Stimulated activated CD4-positive, alpha-beta T cell treated with anti-CD3 and anti-CD28 coated beads, Interleukin-12 subunit alpha, Interleukin-12 subunit beta, amount 100 ng/mL, for 4 hours (primary cell): ENCODE measurements around the gene DBH.

ENCODE experiments used
- DNase-seq: peaks from one replicate; pipeline ENCODE4 v3.0.0-alpha.2; 2020

DBH gene

GRCh38 chr9:133645021-133645765 is 9.0 kb downstream of the DBH start:
- no peak for DNase-seq

DNA sequence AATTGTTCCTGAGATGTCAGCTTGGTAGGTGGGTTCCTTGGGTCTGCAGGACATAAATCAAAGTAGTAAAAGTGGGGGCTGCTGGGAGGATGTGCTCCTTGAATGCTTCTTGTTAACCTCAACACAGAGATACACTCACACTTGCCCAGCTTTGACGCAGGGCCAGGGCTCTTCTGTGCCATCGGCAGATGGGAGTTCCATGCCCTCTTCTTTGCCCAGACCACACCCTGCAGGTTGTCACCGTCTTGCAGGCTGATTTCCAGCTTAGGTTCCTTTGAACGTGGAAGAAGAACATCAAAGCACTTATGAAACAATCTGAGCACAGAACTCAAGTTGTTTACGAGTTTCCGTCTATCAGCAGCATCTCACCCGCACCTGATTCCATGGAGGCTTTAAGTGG is 11.0 kb downstream of the DBH start:
- DNase-seq: no peak

- no peak for DNase-seq
Measured at GRCh38 chr9:133647765-133648469, 11.8 kb downstream of the DBH start.

- no peak for DNase-seq
Measured at GRCh38 chr9:133649194-133649593, 13.0 kb downstream of the DBH start.

DNA sequence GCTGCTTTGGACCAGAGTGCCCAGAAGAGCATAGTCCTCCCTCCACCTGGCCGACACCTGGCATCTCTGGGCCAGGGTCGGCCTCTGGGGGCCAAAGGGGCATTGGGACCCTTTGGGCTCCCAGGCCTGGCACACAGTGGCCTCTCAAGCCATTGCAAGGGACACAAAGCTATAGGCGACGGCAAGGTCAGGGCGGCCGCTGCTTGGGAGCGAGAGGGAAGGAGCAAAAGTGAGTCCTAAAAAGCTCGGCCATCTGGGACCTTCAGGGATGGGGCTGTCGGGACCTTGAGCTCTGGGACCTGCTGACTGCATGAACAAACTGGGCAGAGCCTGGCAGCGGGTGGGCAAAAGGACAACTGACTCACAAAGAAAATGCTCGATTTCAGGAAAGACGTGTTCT is 13.9 kb downstream of the DBH start:
- DNase-seq: no peak

DNA sequence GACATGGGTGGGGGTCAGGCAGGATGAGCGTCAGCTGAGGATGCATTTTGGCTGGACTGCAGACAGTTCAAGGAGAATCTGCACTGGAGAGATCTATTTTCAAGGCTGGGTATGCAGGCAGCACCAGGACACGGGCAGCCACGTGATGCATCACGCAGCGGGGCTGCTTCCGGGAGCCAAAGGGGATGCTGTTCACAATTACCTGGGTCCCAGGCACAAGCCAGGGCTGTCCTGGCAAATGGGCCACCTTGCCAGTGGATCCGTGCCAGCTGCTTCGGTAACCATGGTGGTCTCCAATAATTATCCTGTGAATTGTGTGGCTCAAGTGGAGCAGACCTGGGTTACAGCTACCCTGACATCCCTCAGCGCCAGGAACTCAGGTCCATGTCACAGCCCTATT is 17.5 kb downstream of the DBH start:
- no peak for DNase-seq

- no peak for DNase-seq
Measured at GRCh38 chr9:133654736-133655657, 18.8 kb downstream of the DBH start.

DNA sequence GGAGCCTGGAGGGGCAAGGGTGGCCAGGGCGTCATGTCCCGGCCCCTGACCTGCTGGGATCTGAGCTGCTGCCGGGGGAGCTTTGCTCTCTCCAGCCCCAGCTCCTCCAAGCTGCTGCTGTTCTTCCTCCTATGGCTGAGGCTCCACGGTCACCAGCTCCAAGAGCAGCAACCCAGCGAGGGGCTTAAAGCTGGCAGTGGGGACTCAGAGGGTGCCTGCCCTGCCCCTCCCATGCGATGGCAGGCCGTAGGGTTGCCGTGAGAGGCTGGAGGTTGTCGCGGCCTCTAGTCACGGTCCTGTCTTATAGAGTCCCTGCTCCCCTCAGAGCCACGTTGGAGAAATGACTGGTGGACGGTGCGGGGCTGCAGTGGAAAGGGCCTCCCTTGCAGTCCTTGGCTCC is 19.5 kb downstream of the DBH start:
- DNase-seq: no peak

GRCh38 chr9:133656211-133657119 is 20.3 kb downstream of the DBH start:
- DNase-seq: peak; percentile 19

GRCh38 chr9:133657120-133657661 is 21.0 kb downstream of the DBH start:
- no peak for DNase-seq

DNA sequence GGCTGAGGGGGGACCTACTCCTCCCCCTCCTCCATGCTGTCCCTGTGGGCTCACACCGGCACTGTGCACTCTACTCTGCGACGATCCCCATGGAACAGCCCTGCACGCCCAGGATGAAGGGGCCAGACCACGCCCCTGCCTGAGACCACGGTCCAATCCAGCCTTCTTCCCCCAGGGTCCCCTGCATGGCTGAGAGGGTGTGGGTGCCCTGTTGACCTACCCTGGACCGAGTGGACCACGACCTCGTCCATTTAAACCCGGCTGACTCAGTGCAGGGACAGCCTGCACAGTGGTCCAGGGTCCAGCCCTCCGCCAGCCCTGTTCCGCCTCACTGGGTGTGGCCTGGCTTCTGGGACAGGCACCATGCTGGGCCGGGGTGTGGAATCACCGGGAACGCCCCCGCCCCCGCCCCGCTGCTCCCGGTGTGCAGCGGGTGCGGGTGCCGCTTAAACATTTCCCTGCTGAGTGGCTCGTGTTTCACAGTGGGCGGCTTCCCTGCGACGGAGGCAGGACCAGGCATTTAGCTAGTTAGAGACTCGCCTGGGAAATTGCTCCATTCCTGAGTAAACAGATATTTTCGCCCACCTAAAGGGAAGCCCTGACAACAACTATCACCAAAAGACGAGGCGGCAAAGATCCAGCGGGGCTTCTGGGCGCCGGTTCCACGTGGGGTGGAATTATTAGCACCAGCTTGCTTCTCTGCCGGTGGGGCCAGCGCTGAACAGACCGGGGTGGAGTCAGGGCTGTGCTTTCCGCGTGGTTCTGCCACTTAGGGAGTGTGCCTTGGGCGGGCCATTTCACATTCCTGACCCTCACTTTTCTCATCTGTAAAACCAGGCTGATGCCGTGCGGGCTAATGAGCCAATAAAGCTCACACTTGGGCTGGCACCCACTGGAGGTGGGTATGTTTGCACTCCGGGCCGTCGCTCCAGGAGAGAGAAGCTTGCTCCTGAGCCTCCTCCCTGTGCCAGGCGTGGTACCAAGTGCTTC is 22.6 kb downstream of the DBH start:
- no peak for DNase-seq

DNA sequence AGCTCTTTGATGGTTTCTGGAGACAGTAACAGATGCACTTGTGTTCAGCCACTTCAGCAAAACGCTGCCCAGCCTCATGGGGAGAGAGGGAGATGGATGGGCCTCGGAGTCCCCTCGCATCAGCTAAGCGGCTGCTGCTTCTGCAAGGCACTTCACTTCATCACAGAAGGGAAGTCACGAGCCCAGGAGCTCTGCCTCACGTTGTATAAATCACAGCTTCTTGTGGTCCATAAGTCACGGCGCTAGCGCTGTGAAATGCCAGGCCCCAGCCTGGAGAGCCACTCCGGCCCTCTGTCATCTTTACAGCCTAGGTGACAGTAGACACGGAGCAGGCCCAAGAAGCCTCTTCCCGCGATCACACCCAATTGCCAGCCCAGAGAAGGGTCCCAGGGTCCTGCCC is 23.4 kb downstream of the DBH start:
- no peak for DNase-seq

DNA sequence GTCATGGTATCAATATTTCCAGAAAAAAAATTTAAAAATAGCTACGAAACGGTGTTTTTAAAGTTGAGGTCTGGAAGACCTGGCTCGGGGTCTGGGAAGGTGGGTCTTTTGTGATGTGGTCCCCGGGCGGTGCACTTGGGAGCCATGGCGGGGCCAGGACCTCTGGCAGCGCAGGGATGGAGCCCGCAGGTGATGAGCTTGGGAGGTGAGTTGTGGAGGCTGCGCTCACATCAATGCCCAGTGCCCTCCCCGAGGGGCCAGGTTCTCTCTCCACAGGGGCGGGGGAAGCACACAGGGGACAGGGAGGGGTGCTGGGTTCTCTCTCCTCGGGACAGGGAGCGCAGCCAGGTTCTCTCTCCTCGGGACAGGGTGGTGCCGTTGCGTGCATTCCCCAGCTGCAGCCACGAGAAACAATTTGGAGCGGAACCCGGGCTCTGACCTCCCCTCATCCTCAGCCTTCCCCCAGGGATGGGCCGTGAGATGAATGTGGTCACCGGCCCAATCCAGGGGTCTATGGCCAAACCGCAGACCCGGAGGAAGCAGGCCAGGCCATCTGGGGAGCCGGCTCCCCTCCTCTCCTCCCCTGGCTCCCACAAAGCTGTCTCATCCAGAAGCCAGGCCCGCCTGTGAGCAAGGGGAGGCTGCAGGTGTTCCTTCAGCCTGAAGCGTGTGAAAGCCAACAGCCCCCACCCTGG is 25.8 kb downstream of the DBH start:
- no peak for DNase-seq

GRCh38 chr9:133664173-133665050 is 28.2 kb downstream of the DBH start:
- no peak for DNase-seq

GRCh38 chr9:133665096-133665495 is 28.9 kb downstream of the DBH start:
- DNase-seq: no peak

DNA sequence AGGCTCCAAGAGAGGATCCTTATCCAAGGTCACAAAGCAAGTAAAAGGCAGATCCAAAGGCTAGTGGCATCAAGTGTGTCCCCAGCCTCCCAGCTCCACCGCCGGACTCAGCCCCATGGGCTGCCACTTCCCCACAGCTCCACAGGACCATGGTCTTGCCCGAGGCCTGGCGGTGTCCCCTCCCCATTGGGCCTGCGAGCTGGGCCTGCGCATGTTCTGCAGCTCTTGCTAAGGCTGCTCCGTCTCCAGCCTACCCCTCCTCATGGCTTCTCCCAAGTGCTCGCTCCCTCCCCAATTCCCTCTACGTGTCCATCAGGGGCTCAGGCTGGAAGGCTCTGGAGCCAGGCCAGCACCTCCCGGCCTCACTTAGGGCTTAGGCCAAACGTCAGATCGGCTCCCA is 29.4 kb downstream of the DBH start:
- DNase-seq: no peak

GRCh38 chr9:133666387-133666786 is 30.2 kb downstream of the DBH start:
- no peak for DNase-seq

- DNase-seq: no peak
Measured at GRCh38 chr9:133666845-133667244, 30.7 kb downstream of the DBH start.

GRCh38 chr9:133667759-133668450 is 31.7 kb downstream of the DBH start:
- DNase-seq: no peak
